ENCODE results near the gene FYN.

DNA sequence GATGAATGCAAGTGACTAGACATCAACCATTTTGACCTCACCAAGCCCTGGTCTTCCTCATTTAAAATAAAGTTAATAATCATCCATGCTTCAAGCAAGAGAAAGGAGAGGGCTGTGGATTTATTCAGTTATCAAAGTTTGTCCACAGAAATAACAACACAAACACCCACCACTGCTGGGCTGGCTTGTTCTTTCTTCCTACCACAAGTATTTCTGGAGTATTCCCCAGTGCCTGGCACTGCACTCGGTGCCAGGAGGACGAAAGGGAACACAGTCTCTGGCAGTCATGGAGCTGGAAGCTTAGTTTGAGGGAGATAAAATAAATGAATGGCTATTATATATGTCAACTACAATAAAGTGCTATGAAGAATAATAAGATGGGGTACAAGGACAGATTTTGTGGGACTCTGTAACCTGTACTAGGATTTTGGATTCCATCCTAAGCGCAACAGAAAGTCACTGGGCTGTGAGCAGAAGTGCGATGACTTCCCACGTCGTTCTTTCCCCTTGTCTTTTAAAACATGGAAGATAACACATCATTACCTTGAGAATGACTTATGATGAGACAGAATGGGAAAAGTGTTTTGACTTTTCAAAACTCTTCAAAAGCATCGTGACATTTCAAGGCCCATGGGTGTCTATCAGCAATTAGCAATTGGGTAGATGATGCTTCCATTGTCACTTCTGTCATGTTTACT lies 193.1 kb downstream of the FYN start:
- no peak for TF ChIP-seq POLR2AphosphoS5 (IDR thresholded peaks at IDR 0.05; ENCODE audit: borderline replicate concordance, low read depth, low read length)
- no peak for TF ChIP-seq EZH2 (IDR thresholded peaks at IDR 0.05)
